Measurements from ENCODE around the gene CSNK2A2.

The CSNK2A2 gene

GRCh38 chr16:58198022-58198683, at the start of gene CSNK2A2:
Gene CSNK2A2 (minus strand): TSS chr16:58198106. CDS start chr16:58197736, 370 bp downstream.
- peak; percentile 44 for DNase-seq (ENCODE audit: low read depth, low spot score)

GRCh38 chr16:58243528-58244004, 45.7 kb upstream of the CSNK2A2 start:
- no peak for DNase-seq (ENCODE audit: low read depth, low spot score)

DNA sequence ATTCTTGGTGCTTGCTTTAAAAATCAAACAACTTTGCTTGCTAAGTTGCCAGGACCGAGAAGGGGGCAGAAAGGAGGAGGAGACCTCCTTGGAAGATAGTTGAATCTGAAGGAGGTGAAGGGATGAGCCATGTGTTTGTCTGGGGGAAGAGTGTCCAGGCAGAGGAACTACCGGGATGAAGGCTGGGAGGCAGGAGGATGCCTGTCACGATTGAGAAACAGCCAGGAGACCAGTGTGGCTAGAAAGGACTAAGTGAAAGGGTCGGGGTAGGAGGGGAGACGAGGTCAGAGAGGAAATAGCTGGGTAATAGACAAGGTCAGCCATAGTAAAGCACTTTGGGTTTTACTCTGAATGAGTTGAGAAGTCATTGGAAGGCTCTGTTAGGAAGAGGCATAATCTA, 38.9 kb upstream of the CSNK2A2 start:
- no peak for DNase-seq (ENCODE audit: low read depth, low spot score)

GRCh38 chr16:58236231-58236690, 38.4 kb upstream of the CSNK2A2 start:
- peak; percentile 25 for DNase-seq (ENCODE audit: low read depth, low spot score)

DNA sequence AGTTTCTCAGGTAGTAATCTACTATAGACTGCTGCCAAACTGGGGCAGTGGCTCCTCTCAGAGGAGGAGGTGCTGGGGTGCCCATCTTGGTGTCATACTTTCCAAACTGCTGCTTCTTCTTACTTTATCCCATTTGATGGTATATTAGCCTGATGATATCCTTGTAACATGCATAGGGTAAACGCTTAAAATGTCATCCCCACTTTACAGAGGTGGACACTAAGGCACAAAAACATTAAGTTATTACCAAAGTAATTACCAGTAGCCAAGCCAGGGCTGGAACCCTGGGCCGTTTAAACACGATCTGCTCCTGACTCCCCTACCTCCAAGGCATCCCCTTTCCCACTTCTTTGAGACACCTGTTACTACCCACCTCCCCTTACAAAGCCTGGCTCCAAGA, 37.8 kb upstream of the CSNK2A2 start:
- no peak for DNase-seq (ENCODE audit: low read depth, low spot score)

DNA sequence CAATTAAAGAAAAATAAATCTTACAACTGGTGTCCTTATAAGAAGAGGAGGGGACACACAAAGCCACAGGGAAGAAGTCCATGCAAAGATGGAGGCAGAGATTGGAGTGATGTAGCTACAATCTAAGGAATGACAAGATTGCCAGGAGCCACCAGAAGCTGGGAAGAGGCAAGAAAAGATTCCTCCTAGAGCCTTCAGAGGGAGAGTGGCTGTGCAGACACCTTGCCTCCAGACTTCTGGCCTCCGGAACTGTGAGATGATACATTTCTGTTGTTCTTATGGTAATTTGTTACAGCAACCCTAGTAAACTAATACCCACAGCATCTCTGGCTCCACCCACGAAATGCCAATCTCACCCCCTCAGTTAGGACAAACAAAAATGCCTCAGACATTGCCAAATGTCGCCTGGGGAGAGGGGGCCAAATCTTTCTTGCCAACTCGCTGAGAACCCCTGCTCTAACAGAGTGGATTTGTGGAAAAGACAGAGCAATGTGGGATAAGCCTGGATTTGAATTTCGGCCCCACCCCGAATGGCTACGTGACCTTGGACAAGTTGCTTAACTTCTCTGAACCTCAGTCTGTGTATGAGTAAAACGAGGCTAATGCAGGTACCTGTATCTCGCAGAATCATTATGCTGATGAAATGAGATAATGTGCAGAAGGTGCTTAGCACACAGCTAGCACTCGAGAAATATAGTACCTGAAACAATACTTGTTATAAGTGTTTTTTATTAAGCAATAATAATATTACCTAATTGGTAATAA, 37.1 kb upstream of the CSNK2A2 start:
- no peak for DNase-seq (ENCODE audit: low read depth, low spot score)

GRCh38 chr16:58230259-58230658, 32.4 kb upstream of the CSNK2A2 start:
- DNase-seq (ENCODE audit: low read depth, low spot score), result no peak

DNA sequence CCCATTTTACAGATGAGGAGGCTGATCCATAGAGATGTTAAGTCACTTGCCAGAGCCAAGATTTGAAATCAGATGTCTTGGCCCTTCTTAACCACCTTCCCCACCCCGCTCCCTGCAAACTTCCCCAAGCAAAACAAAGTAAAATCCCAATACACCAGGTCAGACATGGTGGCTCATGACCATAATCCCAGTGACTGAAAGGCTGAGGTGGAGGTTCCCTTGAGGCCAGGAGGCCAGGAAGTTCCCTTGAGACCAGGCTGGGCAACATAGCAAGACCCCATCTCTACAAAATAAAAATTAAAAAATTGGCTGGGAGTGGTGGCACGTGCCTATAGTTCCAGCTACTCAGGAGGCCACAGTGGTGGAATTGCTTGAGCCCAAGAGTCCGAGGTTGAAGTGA, 28.9 kb upstream of the CSNK2A2 start:
- no peak for DNase-seq (ENCODE audit: low read depth, low spot score)

DNA sequence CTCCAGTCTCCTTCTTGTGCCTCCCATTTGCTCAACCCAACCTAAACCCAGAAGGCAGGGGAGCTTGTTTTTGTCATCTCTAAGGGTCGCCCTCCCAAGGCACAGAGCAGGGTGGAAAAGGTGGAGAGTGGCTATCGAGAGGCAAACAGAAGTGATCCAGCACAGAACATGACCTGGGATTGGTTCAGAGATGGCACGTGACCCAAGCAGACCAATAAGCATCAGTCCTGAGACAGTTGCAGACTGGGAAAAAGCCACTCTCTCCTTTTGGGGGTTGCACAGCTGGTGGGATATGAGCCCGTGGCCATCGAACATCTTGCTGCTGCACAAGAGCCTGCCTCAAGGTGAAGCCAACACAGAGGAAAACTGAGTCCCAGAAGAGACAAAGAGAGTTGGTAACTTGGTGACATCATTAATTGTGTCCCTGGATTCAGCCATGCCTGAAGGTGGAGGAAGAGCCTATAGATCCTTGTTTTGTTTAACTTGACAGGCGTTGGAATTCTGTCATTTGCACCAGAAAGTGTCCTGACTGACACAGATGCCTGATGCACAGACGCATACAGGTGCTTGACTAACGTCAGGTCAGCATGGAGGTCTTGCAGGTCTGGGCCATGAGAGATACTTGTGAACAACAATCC, 28.2 kb upstream of the CSNK2A2 start:
- DNase-seq (ENCODE audit: low read depth, low spot score), result no peak

- DNase-seq (ENCODE audit: low read depth, low spot score), result no peak
These were observed 24.8 kb upstream of the CSNK2A2 start for GRCh38 chr16:58222532-58223316.

GRCh38 chr16:58219432-58219831, 21.5 kb upstream of the CSNK2A2 start:
- DNase-seq (ENCODE audit: low read depth, low spot score), result no peak

- DNase-seq (ENCODE audit: low read depth, low spot score), result no peak
These were observed 20.9 kb upstream of the CSNK2A2 start for GRCh38 chr16:58218786-58219185.

DNA sequence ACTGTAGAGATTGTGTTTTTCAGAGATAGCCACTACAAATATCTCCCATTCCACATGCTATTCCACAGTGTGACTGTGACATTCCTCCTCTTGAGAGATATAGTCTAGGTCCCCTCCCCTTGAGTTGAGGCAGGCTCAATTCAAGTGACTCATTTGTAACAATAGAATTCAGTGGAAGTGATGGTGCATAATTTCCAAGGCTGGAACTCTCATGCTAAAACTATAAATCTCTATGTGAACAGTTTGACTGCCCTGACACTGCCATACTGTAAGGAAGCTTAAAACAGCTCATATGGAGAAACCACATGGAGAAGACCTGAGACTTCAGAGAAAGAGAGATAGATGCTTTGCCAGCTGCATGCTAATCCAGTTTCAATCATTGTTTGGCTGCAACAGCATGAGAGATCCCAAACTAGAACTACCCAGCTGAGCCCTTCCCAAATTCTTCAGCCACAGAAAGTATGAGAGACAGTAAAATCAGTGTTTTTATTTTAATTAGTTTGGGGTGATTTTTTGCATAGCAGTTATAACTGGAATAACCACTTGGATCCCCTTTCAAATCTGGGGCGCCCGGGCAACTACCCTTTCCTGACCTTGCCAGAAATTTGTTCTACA, 19.5 kb upstream of the CSNK2A2 start:
- DNase-seq (ENCODE audit: low read depth, low spot score), result no peak

DNA sequence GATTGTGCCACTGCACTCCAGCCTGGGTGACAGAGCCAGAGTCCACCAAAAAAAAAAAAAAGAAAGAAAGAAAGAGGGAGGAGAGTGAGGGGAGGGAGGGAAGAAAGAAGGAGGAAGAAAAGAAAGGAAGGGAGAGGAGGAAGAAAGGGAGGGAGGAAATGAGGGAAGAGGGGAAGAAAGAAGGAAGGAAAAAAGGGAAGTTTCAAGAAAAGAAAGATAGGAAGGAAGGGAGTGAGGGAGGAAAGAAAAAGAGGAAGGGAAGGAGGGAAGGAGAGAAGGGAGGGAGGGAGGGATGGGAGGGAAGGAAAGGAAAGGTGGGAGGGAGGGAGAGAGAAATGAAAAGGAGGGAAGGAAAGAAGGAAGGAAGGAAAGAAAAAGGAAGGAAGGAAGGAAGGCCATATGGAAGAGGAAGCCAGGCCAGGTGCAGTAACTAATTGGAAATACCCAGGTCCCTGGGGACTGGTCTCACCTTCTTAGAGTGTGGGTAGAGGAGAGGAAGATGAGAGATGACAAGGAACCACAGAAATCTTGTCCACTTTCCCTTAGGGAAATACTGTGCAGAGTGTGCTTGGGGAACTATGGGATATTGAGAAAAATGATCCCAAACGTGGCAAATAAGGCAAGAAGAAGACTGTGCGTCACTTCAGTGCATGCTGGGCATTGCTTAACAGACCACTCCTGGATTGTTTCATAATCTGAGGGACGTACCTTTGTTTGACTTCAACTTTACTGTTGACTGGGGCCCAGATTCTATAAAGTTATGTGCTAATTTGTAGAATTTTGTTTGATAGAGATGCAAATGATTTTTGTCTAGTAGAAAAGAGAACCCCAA, 15.1 kb upstream of the CSNK2A2 start:
- DNase-seq (ENCODE audit: low read depth, low spot score), result no peak

- no peak for DNase-seq (ENCODE audit: low read depth, low spot score)
These were observed 13.9 kb upstream of the CSNK2A2 start for GRCh38 chr16:58211846-58212245.

- DNase-seq (ENCODE audit: low read depth, low spot score), result no peak
These were observed 13.3 kb upstream of the CSNK2A2 start for GRCh38 chr16:58211245-58211644.

- no peak for DNase-seq (ENCODE audit: low read depth, low spot score)
These were observed 7.5 kb upstream of the CSNK2A2 start for GRCh38 chr16:58205276-58206036.

DNA sequence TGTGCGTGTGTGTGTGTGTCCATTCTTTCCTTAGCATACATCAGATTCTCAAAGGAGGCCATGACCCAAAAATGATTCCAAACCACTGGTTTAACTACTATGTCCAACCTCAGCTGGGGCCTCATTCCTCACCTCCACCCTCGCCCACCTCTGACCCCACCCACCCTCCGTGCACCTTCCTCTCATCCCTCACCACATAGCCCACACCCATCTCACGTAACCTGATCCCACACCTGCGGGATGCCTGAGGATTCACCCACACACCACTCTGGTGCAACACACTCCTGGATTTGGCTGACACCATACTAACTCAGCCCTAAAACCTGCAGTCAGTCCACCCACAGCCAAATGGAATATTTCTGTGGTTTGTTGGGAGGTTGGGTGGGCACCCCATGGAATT, 3.3 kb upstream of the CSNK2A2 start:
- no peak for DNase-seq (ENCODE audit: low read depth, low spot score)

DNA sequence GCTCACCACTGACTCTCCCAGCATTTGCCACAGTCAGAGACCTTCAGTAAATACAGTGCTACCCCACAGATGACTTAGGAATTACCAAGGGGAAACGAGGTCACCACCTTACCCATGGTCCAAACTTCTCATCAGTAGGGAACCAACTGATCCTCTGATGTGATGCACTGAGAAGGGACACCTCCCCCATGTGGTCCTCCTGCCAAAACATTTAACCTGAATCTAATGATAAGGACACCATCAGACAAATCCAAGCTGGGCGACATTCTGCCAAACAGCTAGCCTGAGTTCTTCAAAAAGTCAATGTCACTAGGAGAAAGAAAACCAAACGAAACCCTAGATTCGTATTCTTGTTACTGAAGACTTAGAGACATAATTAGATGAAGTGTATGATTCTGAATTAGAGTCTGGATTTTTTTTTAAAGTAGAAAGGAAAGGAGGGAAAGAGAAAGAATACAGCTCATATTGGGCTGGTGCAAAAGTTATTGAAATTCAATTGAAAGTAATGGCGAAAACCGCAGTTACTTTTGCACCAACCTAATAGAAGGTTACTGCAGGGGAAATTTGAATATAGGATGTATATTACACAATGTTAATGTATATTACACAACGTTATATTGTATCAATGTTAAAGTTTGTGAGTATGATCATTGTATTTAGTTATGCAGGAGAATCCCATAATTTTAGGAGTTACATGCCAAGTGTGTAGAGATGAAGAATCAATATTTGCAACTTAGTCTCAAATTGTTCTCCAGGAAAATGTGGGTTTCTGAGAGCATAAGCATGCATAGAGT, 2.3 kb upstream of the CSNK2A2 start:
- no peak for DNase-seq (ENCODE audit: low read depth, low spot score)

Data from activated CD4-positive, CD25-positive, alpha-beta regulatory T cell treated with anti-CD3 and anti-CD28 coated beads, Interleukin-2, amount 50 U/mL, for 16 hours (primary cell).